ENCODE data around the gene LRRC18. TPM values are rescaled to one million over a fixed set of nuclear protein-coding genes. Genes with fewer than 3 reads are reported as not detected.

LRRC18 gene
- total and polyA plus RNA-seq, 2 of the 13 experiments (the other 11 are each of a cell fraction or from before 2014, with no cell fraction given), result not detected

GRCh38 chr10:48896756-48897440, 42.7 kb downstream of the LRRC18 start:
- H3K9ac ChIP-seq (ENCODE audit: insufficient read depth, low read depth, low read length), result no peak overlapping the region
- no peaks in the 10 kb centered on the region for H3K9me3 ChIP-seq (ENCODE audit: low read length)
- H3K27ac ChIP-seq (ENCODE audit: extremely low read length, insufficient read depth, low read length), result no peak overlapping the region
- FAIRE-seq, result no peak
- H4K20me1 ChIP-seq (ENCODE audit: insufficient read depth, low read length), result no peaks in the 10 kb centered on the region
- H3K79me2 ChIP-seq (ENCODE audit: insufficient read depth, low read length), result no peaks in the 10 kb centered on the region
- peaks cover 1 to 5% of the 10 kb centered on the region in 2 experiments; a peak in 2 of 5 replicates for H3K27me3 ChIP-seq (ENCODE audit: control insufficient read depth in 1 of 2, insufficient read depth in 2 of 2, low read length in 2 of 2)
- no peak overlapping the region for H3K4me2 ChIP-seq (ENCODE audit: low read depth, low read length)
- in situ Hi-C loops (cut with HindIII; ENCODE audit: extremely low pct_ligation_motif_present, low pct_unique_long_range_greater_than_20kb) (no loop called here), intact Hi-C loops (cut with micrococcal nuclease; ENCODE audit: unreplicated experiment) (no loop called here)
- ChIA-PET CTCF (ENCODE audit: low intra/inter-chr PET ratio, low total read pairs) (no interaction called here), POLR2A (no interaction called here)
- TF ChIP-seq ATAD3A (CRISPR knock-in tag; IDR thresholded peaks at IDR 0.05) (no peak), ZNF883 (CRISPR knock-in tag; IDR thresholded peaks at IDR 0.05; ENCODE audit: not compliant biosample characterization) (no peak), ARID5B (CRISPR knock-in tag; IDR thresholded peaks at IDR 0.05) (no peak)
- ATAC-seq, result no peak
- H3K4me3 ChIP-seq (replicated peaks in 1 of 3; ENCODE audit: insufficient read depth in 1 of 3, low read depth in 2 of 3, low read length in 3 of 3), result no peak overlapping the region
- DNase-seq (ENCODE audit: low spot score), result no peak
- WGBS (ENCODE audit: low lambda C conversion rate), result no CpG with 5 or more reads among the region's 13 CpGs
- no peaks in the 10 kb centered on the region for H3K4me1 ChIP-seq (ENCODE audit: insufficient read depth, low read length)
- BruUV-seq (replicated peaks), result no TSS peak
- no peak overlapping the region for H2AFZ ChIP-seq (ENCODE audit: low read length)
- no peaks in the 10 kb centered on the region for H3K36me3 ChIP-seq (replicated peaks in 1 of 2; ENCODE audit: control insufficient read depth in 1 of 2, insufficient read depth in 2 of 2, low read length in 2 of 2)

GRCh38 chr10:48895803-48896195, 43.8 kb downstream of the LRRC18 start:
- Histone ChIP-seq H3K36me3 (replicated peaks in 1 of 2; ENCODE audit: control insufficient read depth in 1 of 2, insufficient read depth in 2 of 2, low read length in 2 of 2) (no peaks in the 10 kb centered on the region), H3K27me3 (ENCODE audit: control insufficient read depth in 1 of 2, insufficient read depth in 2 of 2, low read length in 2 of 2) (peaks cover 1 to 5% of the 10 kb centered on the region in 2 experiments; a peak in 2 of 5 replicates), H2AFZ (ENCODE audit: low read length) (no peak overlapping the region), H3K9me3 (ENCODE audit: low read length) (no peaks in the 10 kb centered on the region), H3K27ac (ENCODE audit: extremely low read length, insufficient read depth, low read length) (no peak overlapping the region), H3K4me2 (ENCODE audit: low read depth, low read length) (no peak overlapping the region), H4K20me1 (ENCODE audit: insufficient read depth, low read length) (no peaks in the 10 kb centered on the region), H3K79me2 (ENCODE audit: insufficient read depth, low read length) (no peaks in the 10 kb centered on the region), H3K4me3 (replicated peaks in 1 of 3; ENCODE audit: insufficient read depth in 1 of 3, low read depth in 2 of 3, low read length in 3 of 3) (no peak overlapping the region), H3K4me1 (ENCODE audit: insufficient read depth, low read length) (no peaks in the 10 kb centered on the region), H3K9ac (ENCODE audit: insufficient read depth, low read depth, low read length) (no peak overlapping the region)
- POLR2A ChIA-PET, result no interaction called here
- CTCF ChIA-PET (ENCODE audit: low intra/inter-chr PET ratio, low total read pairs), result no interaction called here
- WGBS (ENCODE audit: low lambda C conversion rate), result 0% methylated on average over 3 of the region's 3 CpGs
- no TSS peak for BruUV-seq (replicated peaks)
- in situ Hi-C loops (cut with HindIII; ENCODE audit: extremely low pct_ligation_motif_present, low pct_unique_long_range_greater_than_20kb), result no loop called here
- intact Hi-C loops (cut with micrococcal nuclease; ENCODE audit: unreplicated experiment), result no loop called here
- TF ChIP-seq ZKSCAN1 (IDR thresholded peaks at IDR 0.05; ENCODE audit: low read length) (no peak), ZNF549 (CRISPR knock-in tag; IDR thresholded peaks at IDR 0.05) (no peak), IKZF1 (IDR thresholded peaks at IDR 0.05) (no peak), ZNF615 (CRISPR knock-in tag; IDR thresholded peaks at IDR 0.05; ENCODE audit: borderline replicate concordance) (no peak), AGO1 (IDR thresholded peaks at IDR 0.05; ENCODE audit: low read depth, low read length, poor library complexity, severe bottlenecking) (no peak), GPBP1L1 (CRISPR knock-in tag; IDR thresholded peaks at IDR 0.05) (no peak), HHEX (CRISPR knock-in tag; IDR thresholded peaks at IDR 0.05) (no peak), SAFB2 (CRISPR knock-in tag; IDR thresholded peaks at IDR 0.05; ENCODE audit: borderline replicate concordance, low read depth) (no peak)
- ATAC-seq, result no peak
- no peak for FAIRE-seq
- DNase-seq (ENCODE audit: low spot score), result no peak
